H9 (cell line): Measurements from ENCODE around the gene TMEM106C. TPM values are rescaled to one million over a fixed set of nuclear protein-coding genes. Genes with fewer than 3 reads are reported as not detected.

Source experiments
- DNase-seq: peaks from one replicate; pipeline ENCODE4 v3.0.0-alpha.2; 2017
- H2AFZ ChIP-seq: one replicate; pipeline ENCODE4 v1.6.1; 2013; ENCODE audit warnings: mild to moderate bottlenecking, low read length, control low read depth, moderate library complexity
- H2AK5ac ChIP-seq: 2 replicates; pipeline ENCODE4 v1.6.1; 2013; ENCODE audit warnings: low read length, control low read depth, mixed read lengths; ENCODE audit not compliant: insufficient read length
- H2BK120ac ChIP-seq: one replicate; pipeline ENCODE4 v1.6.1; 2013; ENCODE audit warnings: low read depth, mild to moderate bottlenecking, low read length, control low read depth, inconsistent platforms; ENCODE audit not compliant: poor library complexity, severe bottlenecking
- H2BK12ac ChIP-seq: 2 replicates; pipeline ENCODE4 v1.6.1; 2013; ENCODE audit warnings: low read length, control low read depth, mixed read lengths, low read depth; ENCODE audit not compliant: insufficient read length
- H2BK15ac ChIP-seq: 2 replicates; pipeline ENCODE4 v1.6.1; 2013; ENCODE audit warnings: low read depth, low read length, control low read depth
- H2BK20ac ChIP-seq: one replicate; pipeline ENCODE4 v1.6.1; 2013; ENCODE audit warnings: low read depth, mild to moderate bottlenecking, low read length, control low read depth, inconsistent platforms; ENCODE audit not compliant: poor library complexity, severe bottlenecking
- H2BK5ac ChIP-seq: 2 replicates; pipeline ENCODE4 v1.6.1; 2013; ENCODE audit warnings: low read length, control low read depth, mixed read lengths; ENCODE audit not compliant: insufficient read length
- H3K14ac ChIP-seq: 2 replicates; pipeline ENCODE4 v1.6.1; 2013; ENCODE audit warnings: low read length, control low read depth; ENCODE audit not compliant: insufficient read depth
- H3K18ac ChIP-seq: 2 replicates; pipeline ENCODE4 v1.6.1; 2013; ENCODE audit warnings: low read depth, mild to moderate bottlenecking, mixed read lengths, low read length, control low read depth; ENCODE audit not compliant: insufficient read length
- H3K23ac ChIP-seq: 2 replicates; pipeline ENCODE4 v1.6.1; 2013; ENCODE audit warnings: low read length, control low read depth, mixed read lengths, low read depth; ENCODE audit not compliant: insufficient read length
- H3K23me2 ChIP-seq: 2 replicates; pipeline ENCODE4 v1.6.1; 2013; ENCODE audit warnings: low read depth, mild to moderate bottlenecking, mixed read lengths, low read length, control low read depth; ENCODE audit not compliant: insufficient read length, poor library complexity, severe bottlenecking
- H3K27ac ChIP-seq: 2 replicates; pipeline ENCODE4 v1.5.1; 2013; ENCODE audit warnings: low read length, control low read depth, mixed read lengths, low read depth; ENCODE audit not compliant: insufficient read length
- H3K27me3 ChIP-seq: 2 replicates; pipeline ENCODE4 v1.6.1; 2013; ENCODE audit warnings: low read length, control low read depth, inconsistent platforms; ENCODE audit not compliant: insufficient read depth
- H3K4ac ChIP-seq: 2 replicates; pipeline ENCODE4 v1.6.1; 2013; ENCODE audit warnings: low read depth, mild to moderate bottlenecking, control low read depth, inconsistent platforms, low read length, moderate library complexity
- H3K4me1 ChIP-seq: 2 replicates; pipeline ENCODE4 v1.6.1; 2013; ENCODE audit warnings: low read length, control low read depth, inconsistent platforms; ENCODE audit not compliant: insufficient read depth
- H3K4me2 ChIP-seq: 2 replicates; pipeline ENCODE4 v1.6.1; 2013; ENCODE audit warnings: low read length, control low read depth, mixed read lengths; ENCODE audit not compliant: insufficient read length, insufficient read depth
- H3K56ac ChIP-seq: 2 replicates; pipeline ENCODE4 v1.6.1; 2013; ENCODE audit warnings: low read depth, mild to moderate bottlenecking, mixed read lengths, low read length, control low read depth; ENCODE audit not compliant: insufficient read length
- H3K79me1 ChIP-seq: 2 replicates; pipeline ENCODE4 v1.6.1; 2013; ENCODE audit warnings: low read depth, mild to moderate bottlenecking, moderate library complexity, low read length, control low read depth, inconsistent platforms; ENCODE audit not compliant: insufficient read depth, poor library complexity, severe bottlenecking
- H3K79me2 ChIP-seq: 2 replicates; pipeline ENCODE4 v1.6.1; 2013; ENCODE audit warnings: low read length, control low read depth, inconsistent platforms; ENCODE audit not compliant: insufficient read depth
- H3K9ac ChIP-seq: 2 replicates; pipeline ENCODE4 v1.6.1; 2013; ENCODE audit warnings: low read length, control low read depth, mixed read lengths; ENCODE audit not compliant: insufficient read length; ENCODE audit errors: extremely low read depth
- H3K9me3 ChIP-seq: one replicate; pipeline ENCODE4 v1.6.1; 2013; ENCODE audit warnings: low read depth, low read length, inconsistent platforms; ENCODE audit not compliant: control insufficient read depth
- H3T11ph ChIP-seq: one replicate; pipeline ENCODE4 v1.6.1; 2013; ENCODE audit warnings: mild to moderate bottlenecking, low read length, control low read depth, inconsistent platforms
- H4K20me1 ChIP-seq: one replicate; pipeline ENCODE4 v1.6.1; 2013; ENCODE audit not compliant: control insufficient read depth, insufficient read length, insufficient read depth
- H4K5ac ChIP-seq: 2 replicates; pipeline ENCODE4 v1.6.1; 2013; ENCODE audit warnings: low read depth, mild to moderate bottlenecking, mixed read lengths, low read length, control low read depth; ENCODE audit not compliant: insufficient read length
- H4K8ac ChIP-seq: replicated peaks from 2 replicates; pipeline ENCODE4 v1.6.1; 2013; ENCODE audit warnings: low read length, control low read depth, mixed read lengths, low read depth; ENCODE audit not compliant: insufficient read length
- H4K91ac ChIP-seq: 2 replicates; pipeline ENCODE4 v1.6.1; 2013; ENCODE audit warnings: low read depth, mild to moderate bottlenecking, moderate library complexity, mixed read lengths, low read length, control low read depth; ENCODE audit not compliant: insufficient read length
- H3K27ac Mint-ChIP-seq, 3 experiments: 2 replicates in 2 of 3; 3 replicates in 1 of 3; pipeline ENCODE4 v1.8.0; 2020 to 2021; ENCODE audit warnings: mixed read lengths in 3 of 3, mild to moderate bottlenecking in 1 of 3, moderate library complexity in 1 of 3
- H3K27me3 Mint-ChIP-seq: 2 replicates; pipeline ENCODE4 v1.8.0; 2021; ENCODE audit warnings: low read depth, mild to moderate bottlenecking, moderate library complexity, mixed read lengths
- H3K36me3 Mint-ChIP-seq, 3 experiments: 2 replicates in 2 of 3; 3 replicates in 1 of 3; pipeline ENCODE4 v1.8.0; 2020 to 2021; ENCODE audit warnings: low read depth in 3 of 3, mixed read lengths in 3 of 3; ENCODE audit not compliant: insufficient read depth in 1 of 3
- H3K4me1 Mint-ChIP-seq, 2 experiments: 2 replicates each; pipeline ENCODE4 v1.8.0; 2020; ENCODE audit warnings: mixed read lengths in 2 of 2
- H3K4me3 Mint-ChIP-seq, 2 experiments: 2 replicates in 1 of 2; 3 replicates in 1 of 2; pipeline ENCODE4 v1.8.0; 2020 to 2021; ENCODE audit warnings: mild to moderate bottlenecking in 2 of 2, mixed read lengths in 2 of 2, moderate library complexity in 1 of 2
- H3K9me3 Mint-ChIP-seq, 2 experiments: 2 replicates in 1 of 2; 3 replicates in 1 of 2; pipeline ENCODE4 v1.8.0; 2020; ENCODE audit warnings: mild to moderate bottlenecking in 2 of 2, mixed read lengths in 2 of 2, moderate library complexity in 1 of 2
- WGBS: extraction: QIAGEN DNeasy Blood & Tissue Kit; methylation state at CpG from one replicate; pipeline ENCODE4 v1.1.7; 2013; ENCODE audit warnings: missing lambda C conversion rate, low lambda C conversion rate, mixed read lengths; ENCODE audit not compliant: insufficient read length; ENCODE audit errors: extremely low coverage; 5-methylcytosine and 5-hydroxymethylcytosine counted together
- total RNA-seq: library from RNA; stranded (reverse); gene quantifications from 2 replicates; pipeline ENCODE4 v1.2.1, GENCODE V29; 2021
- TF ChIP-seq, protein P1 (sequence below): fragments of 200-600 bp; sonication (generic); conservative IDR thresholded peaks from 3 replicates; pipeline ENCODE4 v1.8.0; 2021; ENCODE audit warnings: antibody characterized with exemption, mild to moderate bottlenecking

TMEM106C gene
- total RNA-seq, 1 experiment from 2014 or later, result 43.7 TPM

DNA sequence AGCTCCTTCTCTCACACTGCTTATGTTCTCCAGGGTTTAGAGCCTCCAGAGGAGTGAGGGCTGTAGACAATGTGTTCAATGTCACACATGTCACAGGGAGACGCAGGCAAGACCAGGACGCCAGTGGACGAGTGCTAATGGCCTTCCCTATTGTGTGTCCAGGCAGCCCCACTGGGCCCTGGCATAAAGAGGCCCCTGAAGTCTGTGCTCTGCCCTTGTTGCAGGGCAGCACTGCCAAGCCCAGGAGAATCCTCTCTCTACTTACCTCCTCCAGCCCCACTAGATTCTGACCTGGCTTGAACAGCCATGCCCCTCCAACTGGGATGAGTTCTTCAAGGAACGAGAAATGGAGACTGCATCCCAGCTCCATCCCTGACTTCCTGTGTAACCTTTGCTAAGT, 24.8 kb upstream of the TMEM106C start:
- H3K27ac Mint-ChIP-seq, result no peak overlapping the region
- no peak overlapping the region for H2AFZ ChIP-seq
- TF ChIP-seq, protein P1, sequence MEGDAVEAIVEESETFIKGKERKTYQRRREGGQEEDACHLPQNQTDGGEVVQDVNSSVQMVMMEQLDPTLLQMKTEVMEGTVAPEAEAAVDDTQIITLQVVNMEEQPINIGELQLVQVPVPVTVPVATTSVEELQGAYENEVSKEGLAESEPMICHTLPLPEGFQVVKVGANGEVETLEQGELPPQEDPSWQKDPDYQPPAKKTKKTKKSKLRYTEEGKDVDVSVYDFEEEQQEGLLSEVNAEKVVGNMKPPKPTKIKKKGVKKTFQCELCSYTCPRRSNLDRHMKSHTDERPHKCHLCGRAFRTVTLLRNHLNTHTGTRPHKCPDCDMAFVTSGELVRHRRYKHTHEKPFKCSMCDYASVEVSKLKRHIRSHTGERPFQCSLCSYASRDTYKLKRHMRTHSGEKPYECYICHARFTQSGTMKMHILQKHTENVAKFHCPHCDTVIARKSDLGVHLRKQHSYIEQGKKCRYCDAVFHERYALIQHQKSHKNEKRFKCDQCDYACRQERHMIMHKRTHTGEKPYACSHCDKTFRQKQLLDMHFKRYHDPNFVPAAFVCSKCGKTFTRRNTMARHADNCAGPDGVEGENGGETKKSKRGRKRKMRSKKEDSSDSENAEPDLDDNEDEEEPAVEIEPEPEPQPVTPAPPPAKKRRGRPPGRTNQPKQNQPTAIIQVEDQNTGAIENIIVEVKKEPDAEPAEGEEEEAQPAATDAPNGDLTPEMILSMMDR, result no peak
- peak; percentile 20 for DNase-seq
- peaks cover 13 to 20% of the 10 kb centered on the region in 2 experiments for H3K4me1 Mint-ChIP-seq
- no peaks in the 10 kb centered on the region for H3K79me1 ChIP-seq
- no peak overlapping the region for H3K4me3 Mint-ChIP-seq
- no peak overlapping the region for H4K91ac ChIP-seq
- no peak overlapping the region for H2BK5ac ChIP-seq
- no peak overlapping the region for H3K4ac ChIP-seq
- H3T11ph ChIP-seq, result no peak overlapping the region
- H2BK120ac ChIP-seq, result no peak overlapping the region
- H3K23ac ChIP-seq, result no peak overlapping the region
- H4K20me1 ChIP-seq, result no peaks in the 10 kb centered on the region
- no peak overlapping the region for H3K9ac ChIP-seq
- H3K36me3 Mint-ChIP-seq, result no peaks in the 10 kb centered on the region
- H4K8ac ChIP-seq, result no peak overlapping the region
- no CpG with 5 or more reads among the region's 4 CpGs for WGBS
- no peaks in the 10 kb centered on the region for H3K27me3 ChIP-seq
- no peaks in the 10 kb centered on the region for H3K79me2 ChIP-seq
- H3K18ac ChIP-seq, result no peak overlapping the region
- H2BK15ac ChIP-seq, result no peak overlapping the region
- H3K14ac ChIP-seq, result no peak overlapping the region
- H2BK12ac ChIP-seq, result no peak overlapping the region
- no peak overlapping the region for H4K5ac ChIP-seq
- no peak overlapping the region for H3K27ac ChIP-seq
- H3K4me2 ChIP-seq, result no peak overlapping the region
- H3K9me3 Mint-ChIP-seq, result no peaks in the 10 kb centered on the region
- H3K9me3 ChIP-seq, result no peaks in the 10 kb centered on the region
- no peak overlapping the region for H3K56ac ChIP-seq
- no peaks in the 10 kb centered on the region for H3K4me1 ChIP-seq
- no peak overlapping the region for H2BK20ac ChIP-seq
- peaks cover 41% of the 10 kb centered on the region for H3K27me3 Mint-ChIP-seq
- no peak overlapping the region for H2AK5ac ChIP-seq
- peaks cover 2% of the 10 kb centered on the region for H3K23me2 ChIP-seq
